Measurements from ENCODE around the gene CXCL11.

GRCh38 chr4:76061982-76062381 is 26.1 kb upstream of the CXCL11 start:
- no peak for TF ChIP-seq CTCF (IDR thresholded peaks at IDR 0.05)
- TF ChIP-seq POLR2A (IDR thresholded peaks at IDR 0.05; ENCODE audit: low read depth): no peak
- no peak for TF ChIP-seq POLR2AphosphoS5 (IDR thresholded peaks at IDR 0.05)
- no peak for TF ChIP-seq EP300 (IDR thresholded peaks at IDR 0.05)
